Brain microvascular endothelial cell (primary cell): ENCODE results near the gene KCNK4.

Experiments used
- DNase-seq: peaks from one replicate; pipeline ENCODE4 v3.0.0-alpha.2; 2020
- H3K27ac ChIP-seq: fragments of 250-450 bp; sonication (Bioruptor Pico); 2 replicates; pipeline ENCODE4 v1.5.1; 2020; ENCODE audit warnings: mild to moderate bottlenecking, moderate library complexity
- H3K27me3 ChIP-seq: fragments of 250-450 bp; sonication (Bioruptor Pico); replicated peaks from 2 replicates; pipeline ENCODE4 v1.5.1; 2020; ENCODE audit warnings: mild to moderate bottlenecking
- H3K36me3 ChIP-seq: fragments of 250-450 bp; sonication (Bioruptor Pico); replicated peaks from 2 replicates; pipeline ENCODE4 v1.5.1; 2020; ENCODE audit warnings: mild to moderate bottlenecking
- H3K4me3 ChIP-seq: 2 replicates; pipeline ENCODE4 v1.5.1; 2011; ENCODE audit warnings: low read depth, mild to moderate bottlenecking, control low read depth, low read length, moderate library complexity
- in situ Hi-C: cut with HindIII; loops from 2 replicates; pipeline ENCODE4 v1.10.0; 2017; ENCODE audit warnings: low sequenced_read_pairs, low pct_ligation_motif_present
- TF ChIP-seq, protein P1 (sequence below): IDR thresholded peaks from 2 replicates; pipeline ENCODE4 v1.5.1; 2011; ENCODE audit warnings: low read depth, mild to moderate bottlenecking, moderate library complexity, low read length, control low read depth, inconsistent platforms; ENCODE audit errors: missing control alignments

The KCNK4 gene

DNA sequence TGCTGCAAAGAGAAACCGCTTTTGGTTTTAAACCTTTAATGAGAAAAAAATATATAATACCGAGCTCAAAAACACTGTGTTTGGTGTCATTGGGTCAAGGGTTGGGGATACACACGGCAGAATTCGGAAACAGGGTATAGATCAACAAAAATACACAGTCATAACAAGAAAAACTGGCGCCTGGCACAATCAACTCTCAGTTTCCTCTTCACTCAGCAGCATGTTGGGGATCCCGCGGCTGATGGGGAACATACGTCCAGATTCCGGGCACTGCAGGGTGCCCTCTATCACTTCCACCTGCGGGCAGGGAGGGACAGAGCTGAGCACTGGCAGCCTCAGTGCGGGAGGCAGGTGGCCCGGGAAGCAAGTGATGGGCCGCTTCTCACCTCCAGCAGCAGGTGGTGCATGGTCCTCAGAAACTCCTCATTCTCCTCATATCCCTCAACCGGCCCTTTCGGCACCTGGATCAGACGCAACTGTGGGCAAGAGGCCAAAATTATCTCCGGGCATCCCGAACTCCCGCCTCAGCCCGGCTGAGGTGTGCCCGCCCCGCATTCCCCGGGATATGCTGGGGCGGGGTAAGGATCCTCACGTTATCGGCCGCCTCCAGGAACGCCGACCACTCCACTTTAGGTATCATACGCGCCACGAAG, 25.7 kb downstream of the KCNK4 start:
- peak overlapping the region; percentile 94 for H3K4me3 ChIP-seq
- no peak for DNase-seq
- peaks cover 25% of the 10 kb centered on the region for H3K36me3 ChIP-seq
- in situ Hi-C loops = no loop called here
- TF ChIP-seq, protein P1, sequence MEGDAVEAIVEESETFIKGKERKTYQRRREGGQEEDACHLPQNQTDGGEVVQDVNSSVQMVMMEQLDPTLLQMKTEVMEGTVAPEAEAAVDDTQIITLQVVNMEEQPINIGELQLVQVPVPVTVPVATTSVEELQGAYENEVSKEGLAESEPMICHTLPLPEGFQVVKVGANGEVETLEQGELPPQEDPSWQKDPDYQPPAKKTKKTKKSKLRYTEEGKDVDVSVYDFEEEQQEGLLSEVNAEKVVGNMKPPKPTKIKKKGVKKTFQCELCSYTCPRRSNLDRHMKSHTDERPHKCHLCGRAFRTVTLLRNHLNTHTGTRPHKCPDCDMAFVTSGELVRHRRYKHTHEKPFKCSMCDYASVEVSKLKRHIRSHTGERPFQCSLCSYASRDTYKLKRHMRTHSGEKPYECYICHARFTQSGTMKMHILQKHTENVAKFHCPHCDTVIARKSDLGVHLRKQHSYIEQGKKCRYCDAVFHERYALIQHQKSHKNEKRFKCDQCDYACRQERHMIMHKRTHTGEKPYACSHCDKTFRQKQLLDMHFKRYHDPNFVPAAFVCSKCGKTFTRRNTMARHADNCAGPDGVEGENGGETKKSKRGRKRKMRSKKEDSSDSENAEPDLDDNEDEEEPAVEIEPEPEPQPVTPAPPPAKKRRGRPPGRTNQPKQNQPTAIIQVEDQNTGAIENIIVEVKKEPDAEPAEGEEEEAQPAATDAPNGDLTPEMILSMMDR = peak; percentile 20
- peak overlapping the region; percentile 94 for H3K27ac ChIP-seq
- no peaks in the 10 kb centered on the region for H3K27me3 ChIP-seq

DNA sequence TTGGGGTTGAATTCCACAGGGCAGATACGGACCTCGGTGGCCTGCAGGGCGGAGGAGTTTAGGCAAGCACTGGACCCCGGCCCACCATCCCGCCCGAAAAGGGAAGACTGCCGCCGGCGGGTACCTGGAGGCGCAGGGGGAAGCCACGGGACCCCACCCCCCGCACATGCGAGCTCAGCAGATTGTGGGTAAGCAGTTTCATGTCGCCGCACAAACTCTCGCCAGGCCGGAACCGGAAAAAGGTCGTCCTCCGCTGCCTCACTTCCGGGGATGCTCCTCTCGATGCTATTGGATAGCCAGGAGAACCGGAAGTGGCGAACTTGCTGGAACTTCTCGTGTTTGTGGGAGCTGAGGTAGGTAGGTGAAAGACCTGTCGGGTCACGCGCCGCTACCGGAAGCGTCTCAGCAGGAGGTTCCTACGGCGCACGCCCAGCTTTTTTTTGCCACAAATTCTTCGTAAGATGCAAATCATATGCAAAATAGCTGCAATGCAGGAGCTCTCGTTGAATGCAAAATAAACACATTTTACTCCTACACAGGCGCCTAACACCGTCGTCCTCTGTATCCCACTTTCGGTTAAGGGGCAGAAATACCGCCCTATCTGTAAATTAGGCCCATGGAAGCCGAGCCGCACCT, 26.3 kb downstream of the KCNK4 start, which contains the start of gene TRMT112:
TSS of gene TRMT112 (minus strand) at position 235 of the 636 bp plus-strand sequence. CDS start at position 202, 33 bp downstream.
- peak; percentile 95 for DNase-seq
- TF ChIP-seq, protein P1 = no peak
- in situ Hi-C loops = no loop called here
- no peaks in the 10 kb centered on the region for H3K27me3 ChIP-seq
- peak within 1 kb of the TSS; percentile 94 for H3K27ac ChIP-seq
- H3K4me3 ChIP-seq = peak within 1 kb of the TSS; percentile 94
- peaks cover 30% of the 10 kb centered on the region for H3K36me3 ChIP-seq

DNA sequence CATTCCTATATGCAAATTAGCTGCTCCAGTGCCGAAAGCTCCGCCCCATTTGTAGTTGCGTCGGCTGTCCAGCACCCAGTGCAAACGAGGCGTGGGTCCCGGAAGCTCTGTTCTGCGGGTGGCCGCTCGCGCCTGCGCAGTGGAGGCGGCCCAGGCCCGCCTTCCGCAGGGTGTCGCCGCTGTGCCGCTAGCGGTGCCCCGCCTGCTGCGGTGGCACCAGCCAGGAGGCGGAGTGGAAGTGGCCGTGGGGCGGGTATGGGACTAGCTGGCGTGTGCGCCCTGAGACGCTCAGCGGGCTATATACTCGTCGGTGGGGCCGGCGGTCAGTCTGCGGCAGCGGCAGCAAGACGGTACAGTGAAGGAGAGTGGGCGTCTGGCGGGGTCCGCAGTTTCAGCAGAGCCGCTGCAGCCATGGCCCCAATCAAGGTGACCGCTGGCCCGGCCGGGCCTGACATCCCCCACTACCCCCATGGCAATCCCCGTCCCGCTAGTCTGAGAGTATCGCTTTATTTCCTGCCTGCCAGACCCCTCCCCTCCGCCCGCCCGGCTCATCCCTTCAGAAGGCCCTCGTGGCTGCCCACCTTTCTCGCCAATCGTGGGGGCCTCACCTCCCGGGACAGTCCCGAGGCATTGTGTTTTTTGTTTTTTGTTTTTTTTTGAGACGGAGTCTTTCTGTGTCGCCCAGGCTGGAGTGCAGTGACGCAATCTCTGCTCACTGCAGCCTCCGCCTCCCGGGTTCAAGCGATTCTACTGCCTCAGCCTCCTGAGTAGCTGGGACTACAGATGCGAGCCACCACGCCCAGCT, 27.1 kb downstream of the KCNK4 start, which contains the start of gene PRDX5:
TSS of gene PRDX5 (plus strand) at position 161 of the 805 bp plus-strand sequence. CDS start at position 256, 95 bp downstream.
- DNase-seq = peak; percentile 94
- in situ Hi-C loops = no loop called here
- peak within 1 kb of the TSS; percentile 94 for H3K4me3 ChIP-seq
- no peaks in the 10 kb centered on the region for H3K27me3 ChIP-seq
- TF ChIP-seq, protein P1 = peak; percentile 32
- H3K36me3 ChIP-seq = peaks cover 34% of the 10 kb centered on the region
- H3K27ac ChIP-seq = peak within 1 kb of the TSS; percentile 94

DNA sequence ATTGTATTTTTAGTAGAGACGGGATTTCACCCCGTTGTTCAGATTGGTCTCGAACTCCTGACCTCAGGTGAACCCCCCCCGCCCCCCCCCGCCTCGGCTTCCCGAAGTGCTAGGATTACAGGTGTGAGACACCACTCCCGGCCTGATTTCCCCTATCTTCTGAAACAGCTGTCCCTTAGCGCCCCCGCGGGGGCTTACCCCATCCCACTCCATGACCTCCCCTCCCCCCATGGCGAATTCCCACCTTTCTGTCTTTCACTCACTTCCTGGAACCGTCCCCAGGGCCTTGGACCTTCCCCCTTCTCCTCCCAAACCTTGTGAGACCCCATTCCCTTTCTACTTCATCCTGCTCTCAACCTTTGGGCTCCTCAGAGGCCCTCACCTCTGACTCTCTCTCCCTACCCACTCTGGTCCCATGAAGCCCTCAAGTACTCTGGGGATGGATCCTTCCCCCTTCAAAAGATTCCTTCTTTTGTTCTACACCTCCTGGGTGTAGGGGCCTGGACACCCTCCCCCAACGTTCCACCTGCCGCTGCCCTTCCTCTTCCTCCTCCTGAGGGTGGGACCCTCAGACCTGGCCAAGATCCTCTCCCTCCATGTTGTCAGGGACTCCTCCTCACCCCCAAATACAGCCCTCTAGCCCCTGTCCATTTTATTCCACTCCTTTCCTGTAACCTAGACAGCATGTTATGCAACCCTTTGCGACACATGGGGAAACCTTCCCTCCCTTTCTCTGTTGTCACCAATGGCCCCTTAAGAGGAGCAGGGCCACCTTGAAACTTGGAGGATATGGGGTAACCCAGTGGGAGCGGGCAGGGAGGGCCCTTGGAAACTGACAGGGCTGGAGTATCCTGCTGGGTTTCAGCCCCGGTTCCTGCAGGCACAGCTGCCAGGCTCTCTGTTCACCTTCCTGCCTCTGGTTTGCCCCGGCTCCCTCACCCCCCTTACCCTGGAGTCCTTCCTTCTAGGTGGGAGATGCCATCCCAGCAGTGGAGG, 28.0 kb downstream of the KCNK4 start:
- Histone ChIP-seq H3K36me3 (peaks cover 34% of the 10 kb centered on the region), H3K27me3 (no peaks in the 10 kb centered on the region), H3K27ac (no peak overlapping the region), H3K4me3 (peak overlapping the region; percentile 94)
- in situ Hi-C loops = no loop called here
- TF ChIP-seq, protein P1 = no peak
- no peak for DNase-seq

DNA sequence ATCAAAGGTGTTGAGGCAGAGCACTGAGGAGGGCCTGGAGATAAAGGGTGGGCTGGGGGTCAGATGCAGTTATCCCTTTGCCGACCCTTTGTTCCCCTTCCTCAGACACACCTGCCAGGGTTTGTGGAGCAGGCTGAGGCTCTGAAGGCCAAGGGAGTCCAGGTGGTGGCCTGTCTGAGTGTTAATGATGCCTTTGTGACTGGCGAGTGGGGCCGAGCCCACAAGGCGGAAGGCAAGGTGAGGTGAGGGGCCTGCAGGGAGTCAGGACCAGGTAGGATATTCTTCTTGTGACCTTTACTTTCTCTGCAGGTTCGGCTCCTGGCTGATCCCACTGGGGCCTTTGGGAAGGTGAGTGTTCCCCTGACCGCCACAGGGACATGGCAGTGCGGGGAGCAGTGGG, 29.5 kb downstream of the KCNK4 start:
- H3K36me3 ChIP-seq = peaks cover 22% of the 10 kb centered on the region
- H3K27ac ChIP-seq = no peak overlapping the region
- no peak overlapping the region for H3K4me3 ChIP-seq
- in situ Hi-C loops = no loop called here
- no peaks in the 10 kb centered on the region for H3K27me3 ChIP-seq
- no peak for DNase-seq
- TF ChIP-seq, protein P1 = no peak
